ENCODE data around the gene ACTRT2.

Gene ACTRT2

DNA sequence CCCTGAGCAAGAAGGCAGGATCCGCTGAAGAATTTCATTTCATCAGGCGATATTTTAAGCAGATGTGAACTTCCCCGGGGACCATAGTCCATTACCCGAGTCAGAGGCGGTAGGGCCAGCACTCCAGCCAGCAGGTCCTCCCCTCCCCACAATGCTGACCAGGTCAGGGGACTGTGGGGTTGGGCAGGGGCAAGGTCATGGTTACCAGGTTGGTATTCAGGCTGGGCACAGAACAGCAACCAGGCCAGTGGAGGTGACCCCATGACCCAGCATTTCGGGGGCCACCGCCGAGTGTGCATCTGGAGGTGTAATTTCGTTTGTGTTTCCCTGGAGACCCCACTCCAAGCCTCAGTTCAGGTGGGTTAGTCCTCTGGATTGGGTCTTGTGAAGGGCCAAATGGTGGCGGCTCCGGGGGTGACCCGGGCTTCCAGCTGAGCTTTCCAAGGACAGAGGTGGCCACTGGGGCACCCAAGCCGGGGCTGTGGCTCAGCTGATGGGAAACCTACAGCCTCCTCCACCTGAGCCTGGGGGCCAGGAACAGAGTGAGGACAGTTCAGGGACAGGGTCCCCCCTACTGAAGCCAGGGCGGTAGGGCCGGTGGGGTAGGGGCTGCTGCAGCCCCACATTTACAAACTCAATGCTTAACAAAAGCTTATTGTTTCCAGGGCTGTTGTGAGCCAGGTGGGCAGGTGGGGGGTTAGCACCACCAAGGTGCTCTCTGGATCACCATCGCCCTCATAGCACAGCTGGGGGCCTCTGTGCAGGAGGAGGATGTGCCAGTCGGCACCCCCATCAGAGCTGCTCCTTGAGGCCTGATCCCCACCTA is 50.5 kb downstream of the ACTRT2 start:
- TF ChIP-seq, protein P1, sequence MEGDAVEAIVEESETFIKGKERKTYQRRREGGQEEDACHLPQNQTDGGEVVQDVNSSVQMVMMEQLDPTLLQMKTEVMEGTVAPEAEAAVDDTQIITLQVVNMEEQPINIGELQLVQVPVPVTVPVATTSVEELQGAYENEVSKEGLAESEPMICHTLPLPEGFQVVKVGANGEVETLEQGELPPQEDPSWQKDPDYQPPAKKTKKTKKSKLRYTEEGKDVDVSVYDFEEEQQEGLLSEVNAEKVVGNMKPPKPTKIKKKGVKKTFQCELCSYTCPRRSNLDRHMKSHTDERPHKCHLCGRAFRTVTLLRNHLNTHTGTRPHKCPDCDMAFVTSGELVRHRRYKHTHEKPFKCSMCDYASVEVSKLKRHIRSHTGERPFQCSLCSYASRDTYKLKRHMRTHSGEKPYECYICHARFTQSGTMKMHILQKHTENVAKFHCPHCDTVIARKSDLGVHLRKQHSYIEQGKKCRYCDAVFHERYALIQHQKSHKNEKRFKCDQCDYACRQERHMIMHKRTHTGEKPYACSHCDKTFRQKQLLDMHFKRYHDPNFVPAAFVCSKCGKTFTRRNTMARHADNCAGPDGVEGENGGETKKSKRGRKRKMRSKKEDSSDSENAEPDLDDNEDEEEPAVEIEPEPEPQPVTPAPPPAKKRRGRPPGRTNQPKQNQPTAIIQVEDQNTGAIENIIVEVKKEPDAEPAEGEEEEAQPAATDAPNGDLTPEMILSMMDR (conservative IDR thresholded peaks at IDR 0.05) = no peak

More for the DNA sequence above, 50.5 kb downstream of the ACTRT2 start:
- no peak overlapping the region for H3K27ac ChIP-seq

All from VCaP (cell line).